ENCODE results near the gene DNAI1. TPM values are rescaled to one million over a fixed set of nuclear protein-coding genes. Genes with fewer than 3 reads are reported as not detected.
"Not testable (repeated sequence)": the region's sequence is repeated elsewhere in the genome, so short reads cannot be mapped to it uniquely, and the experiment has no call there.

Gene DNAI1
- 3.0 TPM for polyA plus RNA-seq (ENCODE audit: insufficient read length)
- long read RNA-seq, donor 1, partial matches to known transcripts: 5 of 5 reads
- long read RNA-seq, donor 1, other reads (novel, unspliced or antisense): 0 of 5 reads
- long read RNA-seq, donor 2: 0 reads
- long read RNA-seq, donor 3: 0 reads
- long read RNA-seq, donor 4: 0 reads
- long read RNA-seq, donor 5: 0 reads
- long read RNA-seq, donor 6: 0 reads
- long read RNA-seq, donor 7: 0 reads
- long read RNA-seq, donor 8: 0 reads

GRCh38 chr9:34458013-34458958 is at the start of gene DNAI1, which contains the start of gene FAM219A:
Gene DNAI1 (plus strand): TSS chr9:34458805. CDS start chr9:34459006, 201 bp downstream.
Gene FAM219A (minus strand): TSS chr9:34458570. CDS start chr9:34458263, 307 bp downstream.
- peak; percentile 98 for DNase-seq

GRCh38 chr9:34409154-34409553 is 49.5 kb upstream of the DNAI1 start:
- DNase-seq: no peak

GRCh38 chr9:34412336-34412735 is 46.3 kb upstream of the DNAI1 start:
- DNase-seq: no peak

- DNase-seq: peak; percentile 84
Measured at GRCh38 chr9:34413231-34413852, 45.3 kb upstream of the DNAI1 start.

GRCh38 chr9:34417734-34418133 is 40.9 kb upstream of the DNAI1 start:
- no peak for DNase-seq

- DNase-seq: no peak
Measured at GRCh38 chr9:34419716-34420504, 38.7 kb upstream of the DNAI1 start.

- DNase-seq: no peak
Measured at GRCh38 chr9:34426347-34427074, 32.1 kb upstream of the DNAI1 start.

GRCh38 chr9:34428325-34428958 is 30.2 kb upstream of the DNAI1 start:
- DNase-seq: no peak

GRCh38 chr9:34430843-34431437 is 27.7 kb upstream of the DNAI1 start:
- peak; percentile 77 for DNase-seq

- no peak for DNase-seq
Measured at GRCh38 chr9:34431667-34432066, 26.9 kb upstream of the DNAI1 start.

GRCh38 chr9:34437006-34437925 is 21.3 kb upstream of the DNAI1 start:
- DNase-seq: peak; percentile 84

- not testable (repeated sequence) for DNase-seq
Measured at GRCh38 chr9:34437926-34438307, 20.7 kb upstream of the DNAI1 start.

GRCh38 chr9:34438465-34438864 is 20.1 kb upstream of the DNAI1 start:
- DNase-seq: not testable (repeated sequence)

GRCh38 chr9:34440017-34440416 is 18.6 kb upstream of the DNAI1 start:
- no peak for DNase-seq

- no peak for DNase-seq
Measured at GRCh38 chr9:34442770-34443169, 15.8 kb upstream of the DNAI1 start.

GRCh38 chr9:34443533-34443932 is 15.1 kb upstream of the DNAI1 start:
- DNase-seq: no peak

GRCh38 chr9:34443976-34444375 is 14.6 kb upstream of the DNAI1 start:
- DNase-seq: no peak

GRCh38 chr9:34446468-34446891 is 12.1 kb upstream of the DNAI1 start:
- no peak for DNase-seq

- no peak for DNase-seq
Measured at GRCh38 chr9:34446951-34447350, 11.7 kb upstream of the DNAI1 start.
